Stimulated activated CD8-positive, alpha-beta memory T cell treated with anti-CD3 and anti-CD28 coated beads, Interleukin-4, amount 100 ng/mL, for 1 hour (primary cell): ENCODE measurements around the gene CCDC187.

Source experiments
- DNase-seq, 2 donors: peaks; one replicate each; pipeline ENCODE4 v3.0.0-alpha.2; 2020; ENCODE audit warnings: low read depth in 2 of 2, low spot score in 1 of 2

CCDC187 gene

DNA sequence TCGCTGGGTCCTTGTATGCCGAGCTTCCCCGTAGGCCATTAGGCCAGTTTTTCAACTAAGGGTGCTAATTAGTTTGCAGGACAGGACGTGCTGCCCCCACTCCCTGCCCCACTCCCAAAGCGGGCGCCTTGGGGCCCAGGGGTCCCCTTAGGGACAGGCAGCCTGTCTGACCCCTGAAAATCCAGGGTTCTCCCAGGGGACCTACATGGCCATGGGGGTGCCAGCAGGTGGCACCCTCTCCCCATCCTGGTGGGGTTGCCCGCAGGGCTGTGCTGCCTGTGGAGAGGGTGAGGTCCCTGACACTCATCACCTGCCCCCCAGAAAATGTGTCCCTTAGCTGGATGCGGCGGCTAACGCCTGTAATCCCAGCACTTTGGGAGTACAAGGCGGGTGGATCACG is 8.5 kb upstream of the CCDC187 start:
- DNase-seq, result no peak

DNA sequence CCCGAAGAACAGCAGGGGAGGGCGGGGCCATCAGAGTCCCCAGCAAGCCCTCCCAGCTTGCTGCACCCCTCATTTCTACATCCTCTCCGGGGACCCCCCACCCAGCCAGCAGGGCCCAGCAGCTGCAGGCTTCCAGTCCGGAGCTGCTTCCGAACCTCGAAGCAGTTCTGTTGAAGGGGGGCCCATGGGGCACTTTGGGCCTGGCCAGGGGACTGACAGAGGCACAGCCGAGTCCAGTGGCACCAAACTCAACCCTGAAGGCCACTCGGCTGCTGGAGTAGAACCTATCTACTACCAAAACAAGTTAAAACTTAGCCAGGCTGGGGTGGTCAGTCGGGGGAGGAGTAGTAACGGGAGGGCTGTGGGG is 8.1 kb upstream of the CCDC187 start:
- DNase-seq, result no peak

DNA sequence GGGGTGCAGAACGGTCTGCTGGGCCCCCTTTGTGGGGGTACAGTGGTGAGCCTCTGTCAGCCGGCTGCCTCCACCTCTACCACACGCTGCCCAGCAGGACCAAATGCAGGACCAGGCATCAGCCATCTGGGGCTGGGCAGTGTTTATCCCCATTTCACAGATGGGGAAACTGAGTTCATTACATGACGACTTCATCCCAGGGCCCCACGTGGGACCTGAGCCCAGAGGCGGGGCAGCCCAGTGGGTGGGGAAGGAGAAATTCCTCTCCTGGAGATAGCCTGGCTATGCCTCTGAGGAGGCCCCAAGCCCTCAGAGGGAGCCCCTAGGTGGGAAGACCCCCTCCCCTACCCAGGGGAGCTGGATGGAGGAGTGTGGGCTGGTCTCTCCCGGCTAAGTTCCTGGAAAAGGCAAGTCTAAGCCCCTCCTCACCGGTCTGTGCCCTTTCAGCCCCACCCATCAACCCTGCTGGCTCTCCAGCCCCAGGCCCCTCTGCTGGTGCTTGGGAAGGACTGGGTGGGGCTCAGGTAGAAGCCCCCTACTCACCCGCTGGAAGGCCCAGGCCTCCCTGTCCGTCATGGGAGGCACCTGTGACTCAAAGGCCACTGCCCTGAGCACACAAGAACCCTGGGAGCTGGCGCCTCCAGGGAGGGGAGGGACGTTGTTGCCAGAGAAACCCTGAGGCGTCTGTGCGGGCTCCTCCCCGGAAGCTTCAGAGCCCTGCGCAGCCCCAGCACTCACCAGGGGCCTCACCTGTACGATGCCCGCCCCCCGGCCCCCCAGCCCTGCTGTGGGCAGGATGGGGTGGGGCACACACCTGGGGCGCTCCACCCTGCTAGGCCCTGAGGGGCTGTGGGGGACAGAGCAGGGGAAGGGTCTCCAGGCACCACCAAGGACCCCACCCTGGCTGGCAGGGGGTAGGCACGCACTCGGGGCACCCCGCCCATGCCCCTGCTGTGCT is 7.4 kb upstream of the CCDC187 start:
- DNase-seq, result no peak

DNA sequence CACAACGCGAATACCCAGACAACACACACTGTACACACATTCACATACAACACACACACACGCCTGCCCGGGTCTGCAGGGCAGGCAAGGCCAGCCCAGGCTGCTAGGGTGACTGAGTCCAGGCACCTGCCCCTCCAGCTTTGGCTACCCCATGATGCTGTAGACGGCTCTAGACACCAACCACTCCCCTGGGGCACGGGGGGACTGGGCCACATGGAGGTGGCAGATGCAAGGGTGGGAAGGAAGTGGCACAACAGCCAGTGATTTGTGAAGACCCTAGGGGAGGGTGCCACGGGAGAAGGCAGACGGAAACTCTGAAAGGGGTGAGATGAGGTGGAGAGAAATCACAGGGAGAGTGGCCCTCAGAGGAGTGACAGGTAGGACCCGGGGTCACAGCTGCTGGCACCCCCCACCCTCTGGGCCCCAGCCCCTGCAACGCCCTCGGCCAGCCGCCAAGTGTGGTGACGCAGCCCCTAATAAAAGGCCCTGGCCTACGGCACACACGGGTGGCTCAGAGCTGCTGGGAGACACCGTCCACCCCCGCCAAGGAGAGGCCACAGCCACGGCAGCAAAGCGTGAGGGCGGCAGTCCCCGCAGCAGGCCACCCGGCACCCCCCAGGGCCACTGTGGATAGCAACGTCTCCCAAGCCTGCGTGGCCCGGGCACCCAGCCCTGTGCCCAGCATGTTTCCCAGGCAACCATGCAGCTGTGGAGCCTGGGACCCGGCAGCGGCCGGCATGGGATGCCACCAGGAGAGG is 6.6 kb upstream of the CCDC187 start:
- no peak for DNase-seq

DNA sequence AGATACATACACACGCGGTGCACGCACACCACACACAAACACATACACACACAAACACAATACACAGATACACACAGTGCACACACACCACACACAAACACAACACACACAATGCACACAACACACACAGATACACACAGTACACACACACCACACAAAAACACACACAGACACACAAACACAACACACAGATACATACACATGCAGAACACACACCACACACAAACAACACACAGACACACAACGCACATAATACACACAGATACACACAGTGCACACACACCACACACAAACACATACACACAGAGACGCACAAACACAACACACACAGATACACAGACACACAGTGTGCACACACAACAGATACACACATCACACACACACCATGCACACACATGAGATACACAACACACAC is 5.9 kb upstream of the CCDC187 start:
- DNase-seq, result no peak

DNA sequence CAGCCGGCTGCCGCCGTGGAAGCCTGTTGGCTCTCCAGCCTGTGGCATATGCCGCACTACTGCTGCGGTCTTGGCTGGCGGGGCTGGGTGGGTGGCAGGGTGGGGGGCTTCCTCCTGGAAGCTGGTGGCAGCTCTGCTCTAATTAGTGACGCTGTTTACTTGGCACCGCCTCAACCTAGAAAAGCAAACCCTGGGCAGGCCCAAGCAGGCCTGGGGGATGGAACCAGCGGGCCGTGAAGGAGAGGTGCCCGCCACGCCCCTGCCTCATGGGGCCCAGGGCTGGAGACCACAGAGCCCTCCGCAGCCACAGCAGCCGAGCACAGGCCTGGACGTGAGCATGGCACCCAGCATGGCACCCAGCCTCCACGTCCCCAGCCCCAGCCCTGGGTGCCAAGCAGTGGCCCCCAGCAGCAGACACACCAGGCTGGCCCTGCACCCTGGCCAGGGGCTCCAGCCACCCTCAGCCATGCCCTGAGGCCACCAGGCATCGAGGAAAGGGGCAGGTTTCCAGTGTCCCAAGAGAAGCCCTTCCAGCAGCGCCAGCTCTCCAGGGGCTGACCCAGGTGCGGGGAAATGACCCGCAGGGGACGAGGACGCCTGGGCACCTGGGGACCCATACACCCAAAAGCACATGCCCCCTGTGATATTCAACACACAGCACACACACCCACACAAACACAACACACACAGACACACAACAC is 5.4 kb upstream of the CCDC187 start:
- no peak for DNase-seq

DNA sequence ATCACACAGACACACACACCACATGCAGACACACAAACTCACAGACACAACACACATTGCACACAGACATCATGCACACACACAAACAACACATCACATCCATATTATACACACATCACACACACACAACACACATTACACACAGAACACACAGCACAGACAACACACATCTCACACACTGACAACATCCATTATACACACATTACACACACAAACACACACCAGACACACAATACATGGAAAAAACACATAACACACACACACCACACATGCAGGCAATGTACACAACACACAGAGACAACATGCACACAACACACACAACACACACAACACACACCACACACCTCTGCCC is 4.8 kb upstream of the CCDC187 start:
- no peak for DNase-seq

DNA sequence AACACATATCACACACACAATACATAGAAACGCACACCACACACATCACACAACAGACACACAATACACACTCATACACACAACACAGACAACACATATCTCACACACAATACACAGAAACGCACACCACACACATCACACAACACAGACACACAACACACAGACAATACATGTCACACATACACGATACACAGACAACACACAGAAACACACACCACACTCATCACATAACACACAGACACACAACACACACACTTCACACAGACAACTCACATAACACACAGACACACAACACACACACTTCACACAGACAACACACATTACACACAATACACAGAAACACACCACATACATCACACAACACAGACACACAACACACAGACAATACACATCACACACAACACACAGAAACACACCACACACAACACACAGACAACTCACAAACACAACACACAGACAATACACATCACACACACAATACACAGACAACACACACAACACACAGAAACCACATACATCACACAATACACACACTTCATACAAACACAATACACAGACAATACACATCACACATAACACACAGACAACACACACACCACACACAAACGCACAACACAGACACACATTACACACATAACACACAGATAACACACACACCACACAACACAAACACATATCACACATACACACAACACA is 4.3 kb upstream of the CCDC187 start:
- no peak for DNase-seq

DNA sequence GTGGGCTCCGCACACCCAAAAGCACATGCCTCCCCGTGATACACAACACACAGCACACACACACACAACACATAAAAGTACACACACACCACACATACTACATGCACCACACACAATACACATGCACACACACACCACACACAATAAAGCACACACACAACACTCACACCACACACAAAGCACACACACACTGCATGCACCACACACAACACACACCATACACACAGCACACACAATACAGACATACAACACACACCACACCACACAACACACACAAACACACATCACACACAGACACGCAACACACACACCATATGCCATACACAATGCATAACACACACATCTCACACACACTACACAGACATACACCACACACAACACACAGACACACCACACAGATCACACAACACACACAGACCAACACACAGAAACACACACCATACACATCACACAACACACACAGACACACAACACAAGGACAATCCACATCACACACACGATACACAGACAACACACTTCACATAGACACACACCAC is 3.4 kb upstream of the CCDC187 start:
- no peak for DNase-seq

DNA sequence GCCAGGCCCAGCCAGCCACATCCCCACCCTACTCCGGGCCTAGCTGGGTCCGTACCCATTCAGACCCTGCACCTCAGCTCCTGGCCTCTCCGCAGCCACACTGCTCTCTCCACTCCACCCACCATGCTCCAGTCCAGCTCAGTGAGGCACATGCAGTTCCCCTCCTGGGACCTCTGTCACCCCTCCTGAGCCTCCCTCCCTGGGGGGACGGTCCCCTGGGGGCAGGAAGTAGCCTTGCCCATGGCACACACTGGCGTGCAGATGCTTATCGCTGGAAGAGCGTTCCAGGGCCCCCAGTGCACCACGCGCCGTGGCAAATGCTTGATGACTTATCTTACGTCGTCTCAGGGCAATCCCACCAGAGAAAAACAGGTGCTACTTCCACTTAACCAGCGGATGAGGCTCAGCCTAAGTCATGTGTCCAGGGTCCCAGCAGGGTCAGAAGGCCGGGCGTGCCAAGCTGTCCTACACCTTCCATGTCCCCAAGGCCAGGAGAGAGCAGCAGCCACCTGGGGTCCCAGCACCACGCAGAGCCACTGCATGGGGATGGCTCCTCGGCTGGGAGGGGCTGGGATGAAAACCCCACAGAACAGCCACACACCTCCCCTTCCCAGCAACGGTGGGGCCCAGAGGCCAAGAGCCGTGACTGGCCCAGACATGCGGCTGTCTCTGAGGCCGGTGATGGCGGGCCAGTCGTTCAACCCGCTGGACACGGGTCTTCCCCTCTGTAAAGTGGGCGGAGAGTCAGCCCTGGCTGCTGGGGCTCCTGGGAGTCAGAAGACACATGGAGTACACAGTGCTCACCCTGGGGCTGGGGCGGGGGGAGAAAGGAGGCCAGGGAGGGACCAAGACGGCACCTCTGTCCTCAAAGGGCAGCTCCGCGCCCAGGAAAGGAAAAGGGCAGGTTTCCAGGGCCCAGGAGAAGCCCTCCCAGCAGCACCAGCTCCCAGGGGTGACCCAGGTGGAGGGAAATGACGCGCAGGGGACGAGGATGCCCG is 2.6 kb upstream of the CCDC187 start:
- no peak for DNase-seq

DNA sequence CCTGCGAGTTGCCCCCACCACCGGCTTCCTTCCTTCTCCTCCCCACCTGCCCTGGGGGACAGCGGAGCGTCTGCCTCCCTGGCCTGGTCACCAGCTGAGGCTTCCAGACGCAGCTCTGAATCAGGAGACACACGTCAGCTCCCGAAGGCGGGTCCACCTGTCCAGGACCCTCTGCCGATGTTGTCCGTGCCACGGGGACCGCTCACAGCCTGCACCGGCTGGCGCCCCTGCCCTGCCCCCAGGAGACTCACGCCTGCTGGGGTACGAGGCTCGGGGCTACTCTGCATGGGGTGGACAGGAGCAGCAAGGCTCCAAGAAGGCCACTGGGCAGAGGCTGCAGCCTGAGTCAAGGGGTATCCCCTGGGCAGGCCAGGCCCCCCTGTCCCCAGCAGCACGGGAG is 1.9 kb upstream of the CCDC187 start:
- no peak for DNase-seq

DNA sequence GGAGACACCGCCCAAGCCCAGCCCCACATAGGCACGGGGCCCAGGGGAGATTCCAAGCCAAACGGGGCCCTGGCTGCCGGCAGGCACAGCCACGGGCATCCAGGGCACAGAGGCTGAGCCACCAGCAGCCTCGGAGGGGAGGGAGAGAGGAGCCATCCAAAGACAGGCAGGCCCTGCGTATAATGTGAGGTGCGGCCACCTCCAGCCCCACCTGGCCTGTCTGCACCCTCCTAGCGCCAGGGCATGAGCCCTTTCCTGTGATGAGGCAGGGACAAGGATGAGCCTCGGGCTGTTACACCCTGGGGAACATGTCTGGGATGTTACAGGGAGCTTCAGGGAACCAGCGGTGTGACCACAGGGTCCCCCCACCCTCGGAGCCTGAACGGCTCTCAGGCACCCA is 1.1 kb upstream of the CCDC187 start:
- no peak for DNase-seq

DNA sequence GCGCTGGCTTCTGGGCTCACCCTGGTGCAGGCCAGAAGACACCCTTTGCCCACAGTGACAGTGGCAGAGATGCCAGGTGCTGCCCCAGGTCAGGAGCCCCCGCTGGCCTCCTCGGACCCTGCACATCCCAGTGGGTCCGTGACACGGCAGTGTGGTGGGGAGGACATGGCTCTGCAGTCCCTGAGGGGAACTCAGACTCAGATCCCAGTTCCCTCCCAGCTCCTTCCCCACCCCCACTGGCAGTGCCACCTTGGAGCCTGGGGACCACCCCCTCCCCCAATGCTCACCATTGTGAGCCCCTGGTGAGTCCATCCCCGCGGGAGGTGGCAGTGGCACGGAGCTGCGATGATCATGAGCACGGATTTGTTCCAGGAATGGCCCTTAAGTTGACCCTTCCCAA is 562 bp upstream of the CCDC187 start:
- DNase-seq, result no peak

DNA sequence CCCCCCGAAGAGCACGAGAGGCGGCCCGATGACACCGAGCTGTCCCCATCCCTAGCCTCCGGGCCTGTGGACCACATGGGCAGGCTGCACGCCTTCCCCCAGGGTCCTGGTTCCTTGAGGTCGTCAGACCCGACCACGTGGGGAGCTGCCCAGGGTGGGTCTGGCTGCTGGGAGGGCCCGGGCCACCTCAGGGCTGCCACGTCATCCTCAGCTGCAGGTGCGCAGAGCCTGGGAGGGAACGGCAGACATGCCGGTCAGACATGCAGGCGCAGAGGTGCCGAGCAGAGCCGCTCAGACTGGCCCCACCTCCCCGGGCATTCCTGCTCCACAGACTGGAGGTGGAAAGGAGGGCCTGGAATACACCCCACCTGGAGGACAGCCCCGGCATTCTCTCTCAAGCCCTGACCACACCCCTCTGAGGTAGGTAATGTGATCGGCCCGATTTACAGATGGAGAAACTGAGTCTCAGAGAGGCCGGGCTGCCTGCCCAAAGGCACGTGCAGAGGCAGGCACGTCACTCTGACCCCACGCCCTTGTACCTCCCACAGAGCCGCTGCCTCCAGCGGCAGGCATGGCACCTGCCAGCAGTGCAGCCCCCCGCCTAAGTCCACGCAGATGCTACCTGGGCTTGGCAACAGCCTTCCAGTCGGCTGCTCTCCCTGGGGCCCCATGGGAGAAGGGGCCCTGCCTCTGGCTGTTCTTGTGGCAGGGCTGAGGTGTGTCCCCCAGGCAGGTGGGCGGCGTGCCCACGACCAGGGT is 649 bp downstream of the CCDC187 start:
- DNase-seq, result no peak

DNA sequence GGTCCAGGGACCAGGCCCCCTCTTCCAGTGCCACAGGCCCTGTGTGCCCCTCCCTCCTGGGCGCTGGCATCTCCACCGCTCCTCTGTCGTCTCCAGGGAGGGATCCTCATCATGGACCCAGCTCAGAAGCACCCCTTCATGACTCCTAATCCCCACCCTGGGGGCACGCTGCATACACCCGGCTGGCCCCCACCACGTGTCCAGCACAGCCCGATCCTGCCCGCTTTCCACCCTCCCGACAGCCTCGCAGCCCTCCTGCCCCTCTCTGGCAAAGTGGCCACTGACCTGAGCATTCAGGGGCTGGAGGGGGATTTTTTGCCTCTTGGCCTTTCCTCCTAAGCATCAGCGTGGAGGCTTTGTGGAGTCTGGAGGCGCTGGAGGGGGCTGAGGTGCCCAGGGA is 1.4 kb downstream of the CCDC187 start:
- DNase-seq, result no peak

DNA sequence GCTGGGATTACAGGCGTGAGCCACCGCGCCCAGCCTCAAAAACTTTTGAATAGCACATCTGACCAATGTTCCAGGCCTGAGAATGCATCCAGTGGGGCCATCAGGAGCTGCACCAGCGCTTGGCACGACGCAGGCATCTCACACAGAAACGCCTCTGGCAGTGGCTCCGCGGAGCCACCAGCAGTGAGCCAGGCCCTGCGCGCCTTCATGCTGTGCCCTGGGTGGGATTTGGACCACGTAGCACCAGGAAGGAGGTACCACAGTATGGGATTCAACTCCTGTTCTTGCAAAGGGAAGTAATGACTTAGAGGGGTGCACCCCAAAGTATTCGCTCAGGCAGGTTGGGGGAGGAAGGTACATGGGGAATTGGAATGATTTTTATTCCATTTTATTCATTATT is 3.0 kb downstream of the CCDC187 start:
- DNase-seq, result no peak

DNA sequence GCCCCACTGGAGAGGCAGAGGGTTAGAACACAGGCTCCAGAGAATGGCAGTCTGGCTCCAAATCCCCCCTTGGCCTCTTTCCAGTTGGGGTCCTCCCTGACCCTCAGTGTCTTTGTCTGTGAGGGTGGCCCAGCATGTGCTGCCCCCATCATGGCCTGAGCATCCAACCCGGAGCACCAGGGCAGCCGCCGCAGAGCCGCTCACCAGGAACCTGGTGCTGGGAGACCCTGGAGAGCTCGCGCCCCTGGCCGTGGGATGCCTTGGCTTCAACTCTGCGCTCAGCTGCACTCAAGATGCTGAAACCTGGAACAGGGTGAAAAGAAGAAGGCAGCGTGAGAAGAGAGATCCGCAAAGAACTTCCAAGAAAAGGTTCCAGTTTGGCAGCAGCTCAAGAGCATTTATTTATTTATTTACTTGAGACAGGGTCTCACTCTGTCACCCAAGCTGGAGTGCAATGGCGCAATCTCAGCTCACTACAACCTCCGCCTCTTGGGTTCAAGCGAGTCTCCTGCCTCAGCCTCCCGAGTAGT is 3.8 kb downstream of the CCDC187 start:
- DNase-seq, result no peak

DNA sequence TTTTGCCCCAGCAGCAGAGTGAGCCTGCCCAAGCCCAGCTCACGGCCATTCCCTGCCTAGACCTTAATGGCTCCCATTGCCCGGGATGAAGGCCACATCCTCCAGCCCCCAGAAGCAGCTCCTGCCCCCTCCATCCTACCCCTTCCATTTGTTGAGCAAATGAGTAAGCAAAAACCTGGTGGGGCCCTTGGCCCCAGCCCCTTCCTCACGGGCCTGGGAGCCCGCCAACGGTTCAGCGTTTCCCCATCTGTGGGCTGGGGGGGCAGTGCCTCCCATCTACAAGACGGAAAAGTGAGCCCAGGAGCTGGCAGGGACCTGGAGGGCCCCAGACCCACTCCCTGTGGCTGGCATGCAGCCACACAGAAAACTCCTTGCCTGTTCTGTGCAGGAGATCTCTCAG is 4.4 kb downstream of the CCDC187 start:
- DNase-seq, result no peak

DNA sequence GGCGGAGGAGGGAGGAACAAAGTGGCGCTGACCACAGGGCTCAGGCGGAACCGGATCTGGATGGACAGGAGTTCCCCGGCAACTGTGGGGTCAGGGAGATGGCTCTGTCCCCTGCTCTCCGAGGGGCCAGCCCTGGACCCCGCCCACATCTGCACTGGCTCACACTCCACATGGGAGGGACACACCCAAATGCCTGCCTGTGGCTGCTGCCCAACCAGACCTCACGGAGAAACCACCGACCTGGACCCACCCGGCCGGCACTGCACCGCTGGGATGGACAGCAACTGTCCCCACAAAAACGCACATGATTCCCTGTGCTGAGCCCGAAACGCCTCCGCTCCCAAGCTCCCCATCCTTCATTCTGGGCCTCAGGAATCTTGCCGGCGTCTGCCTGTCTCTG is 4.8 kb downstream of the CCDC187 start:
- no peak for DNase-seq
